Measurements from ENCODE around the gene NFIX.

The NFIX gene

DNA sequence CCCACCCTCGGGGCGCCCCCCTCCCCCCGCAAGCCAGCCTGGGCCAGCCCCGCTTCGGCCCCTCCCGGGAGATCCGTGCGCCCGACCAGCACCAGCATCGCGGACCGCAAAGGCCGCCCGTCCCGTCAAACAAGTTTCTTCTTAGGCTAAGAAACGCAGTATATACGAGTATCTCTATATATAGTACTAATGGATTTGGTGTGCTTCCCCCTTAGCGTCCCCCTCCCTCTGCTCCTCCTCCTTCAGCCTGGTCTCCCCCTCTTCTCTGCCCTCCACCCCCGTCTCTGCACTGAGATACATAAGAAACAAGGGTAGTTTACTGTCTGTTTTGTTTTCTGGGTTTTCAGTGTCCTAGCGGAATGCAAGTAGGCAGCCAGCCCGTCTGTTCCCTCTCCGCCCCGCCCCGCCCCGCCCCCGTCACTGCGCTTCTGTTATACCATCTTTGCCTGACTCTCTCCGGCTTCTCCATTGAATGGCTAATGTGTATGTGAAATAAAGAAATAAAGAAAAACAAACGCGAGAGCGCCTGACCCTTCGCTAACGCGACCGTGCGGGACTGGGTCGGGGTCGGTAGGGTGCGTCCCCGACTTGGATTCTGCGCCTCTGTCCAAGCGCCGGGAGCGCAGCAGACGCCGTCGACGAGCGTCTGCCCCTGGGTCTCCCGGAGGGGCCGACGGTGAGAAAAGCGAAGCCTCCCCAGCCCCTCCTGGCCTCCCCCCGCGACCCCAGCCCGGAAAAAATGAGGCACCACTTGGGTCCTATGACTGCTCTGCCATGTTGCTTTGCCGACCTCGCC is 103.2 kb downstream of the NFIX start:
- ATAC-seq: no peak
- peak overlapping the region; percentile 48 for H3K4me3 Mint-ChIP-seq
- H3K27ac Mint-ChIP-seq: no peak overlapping the region

DNA sequence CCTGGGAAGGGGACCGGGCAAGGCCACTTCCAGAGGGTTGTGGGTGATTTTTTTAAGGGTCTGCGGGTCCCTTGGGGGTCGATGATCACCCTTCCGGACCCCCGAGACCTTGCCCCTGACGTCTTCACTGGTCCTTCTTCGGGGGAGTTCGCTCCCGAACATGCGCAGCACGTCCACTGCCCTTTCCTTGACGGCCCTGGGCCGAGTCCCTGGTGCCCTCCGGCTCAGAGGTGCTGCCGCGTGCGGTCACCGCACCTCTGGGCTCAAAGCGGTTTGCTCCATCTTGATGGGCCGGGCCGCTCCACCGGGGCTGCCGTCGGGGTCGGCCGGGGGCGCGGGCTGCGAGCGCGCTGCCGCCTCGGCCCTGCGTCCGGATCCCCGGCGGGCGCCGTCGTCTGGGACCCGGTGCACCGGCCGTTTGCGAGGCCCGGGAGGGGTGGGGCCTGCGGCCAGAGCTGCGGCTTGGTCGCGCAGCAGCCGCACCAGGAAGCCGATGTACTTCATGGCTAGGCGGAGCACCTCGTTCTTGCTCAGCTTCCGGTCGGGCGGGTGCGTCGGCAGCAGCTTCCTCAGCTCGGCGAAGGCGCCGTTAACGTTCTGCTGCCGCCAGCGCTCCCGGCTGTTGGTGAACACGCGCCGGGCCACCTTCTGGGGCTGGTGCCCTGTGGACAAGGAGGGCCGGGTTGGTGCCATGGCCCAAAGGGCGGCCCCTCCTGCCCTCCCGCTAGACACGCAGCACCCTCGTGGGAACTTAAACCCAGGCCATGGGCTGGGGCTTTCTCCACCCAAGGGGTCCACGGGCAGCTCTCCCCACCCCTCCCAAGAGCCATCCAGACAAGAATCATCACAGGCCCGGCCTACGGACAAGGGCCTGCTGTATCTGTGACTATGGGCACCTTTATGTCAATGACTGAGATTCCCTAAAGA is 104.1 kb downstream of the NFIX start:
- Mint-ChIP-seq H3K36me3 (ENCODE audit: low read depth) (peaks cover 8% of the 10 kb centered on the region), H3K4me3 (peak overlapping the region; percentile 68), H3K27ac (peak overlapping the region; percentile 84), H3K27me3 (peaks cover 23% of the 10 kb centered on the region), H3K4me1 (peaks cover 55% of the 10 kb centered on the region), H3K9me3 (no peaks in the 10 kb centered on the region)
- DNase-seq: peak; percentile 76
- ATAC-seq: peak; percentile 29

More for the DNA sequence above, 103.2 kb downstream of the NFIX start:
- Mint-ChIP-seq H3K4me1 (peaks cover 56% of the 10 kb centered on the region), H3K36me3 (ENCODE audit: low read depth) (peaks cover 8% of the 10 kb centered on the region), H3K9me3 (no peaks in the 10 kb centered on the region), H3K27me3 (peaks cover 24% of the 10 kb centered on the region)
- no peak for DNase-seq

DNA sequence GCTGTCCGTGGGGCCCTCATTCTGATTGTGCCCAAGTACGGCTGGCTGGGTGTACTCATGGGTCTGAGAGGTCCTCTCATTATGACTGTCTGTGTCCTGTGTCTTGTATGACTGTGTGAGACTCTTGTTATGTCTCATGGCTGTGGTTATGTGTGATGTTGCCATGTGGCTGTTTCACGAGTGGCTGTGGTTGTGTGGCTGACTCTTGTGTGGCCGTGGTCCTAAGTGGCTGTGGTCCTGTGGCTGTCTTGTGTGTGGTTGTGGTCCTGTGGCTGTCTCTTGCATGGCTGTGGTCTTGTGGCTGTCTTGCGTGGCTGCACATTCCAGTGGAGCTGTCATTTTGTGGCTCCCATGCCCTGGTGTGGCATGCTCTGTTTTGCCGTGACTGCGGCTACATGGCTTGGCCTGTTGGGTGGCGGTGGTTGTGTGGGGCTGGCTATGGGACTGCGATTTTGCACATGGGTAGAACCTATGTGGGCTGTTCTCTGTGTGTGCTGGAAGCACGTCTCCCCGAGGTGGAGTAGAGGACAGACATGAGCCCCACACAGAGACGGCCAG is 104.8 kb downstream of the NFIX start:
- Mint-ChIP-seq H3K27me3 (peaks cover 17% of the 10 kb centered on the region), H3K9me3 (no peaks in the 10 kb centered on the region), H3K4me1 (peaks cover 57% of the 10 kb centered on the region), H3K27ac (peak overlapping the region; percentile 84), H3K4me3 (peak overlapping the region; percentile 68), H3K36me3 (ENCODE audit: low read depth) (peaks cover 10% of the 10 kb centered on the region)
- ATAC-seq (peak; percentile 61), DNase-seq (peak; percentile 75)

DNA sequence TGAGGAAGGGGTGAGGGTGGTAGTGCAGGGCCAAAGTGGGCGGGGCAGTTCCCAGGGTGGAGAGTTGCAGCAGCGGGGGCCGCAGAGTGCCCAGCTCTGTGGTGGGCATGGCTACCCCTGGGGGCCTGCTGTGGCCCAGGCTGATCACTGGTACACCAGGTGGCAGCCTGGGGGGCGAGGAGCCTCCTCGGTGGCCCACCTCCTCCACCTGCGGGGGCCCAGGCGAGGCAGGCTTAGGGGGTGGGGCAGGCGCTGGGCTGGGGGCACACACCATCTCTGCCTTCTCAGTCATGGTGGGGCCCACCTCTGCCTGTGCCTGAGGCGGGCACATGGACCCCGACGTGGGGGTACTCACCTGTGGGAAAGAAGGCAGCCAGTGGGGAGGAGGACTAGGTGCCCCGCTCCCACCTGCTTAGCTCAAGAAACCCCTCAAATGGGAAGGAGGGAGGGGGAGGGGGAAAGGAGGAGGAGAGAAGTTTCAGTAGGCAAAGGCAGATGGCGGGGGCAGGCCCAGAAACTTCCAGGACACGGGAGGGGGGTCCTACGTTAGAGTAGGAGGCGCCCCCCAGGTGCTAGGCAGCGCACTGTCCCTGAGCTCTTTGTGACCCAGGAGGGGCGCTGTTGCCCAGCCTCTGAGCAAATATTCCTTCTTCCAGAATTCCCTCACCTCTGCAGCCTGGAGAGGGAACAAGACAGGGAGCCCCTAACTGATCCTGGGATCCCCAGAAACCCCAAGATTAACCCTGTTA is 105.7 kb downstream of the NFIX start:
- Mint-ChIP-seq H3K27me3 (peaks cover 14% of the 10 kb centered on the region), H3K4me1 (peaks cover 58% of the 10 kb centered on the region), H3K9me3 (no peaks in the 10 kb centered on the region), H3K4me3 (peak overlapping the region; percentile 74), H3K36me3 (ENCODE audit: low read depth) (peaks cover 10% of the 10 kb centered on the region), H3K27ac (no peak overlapping the region)
- no peak for DNase-seq
- ATAC-seq: no peak

DNA sequence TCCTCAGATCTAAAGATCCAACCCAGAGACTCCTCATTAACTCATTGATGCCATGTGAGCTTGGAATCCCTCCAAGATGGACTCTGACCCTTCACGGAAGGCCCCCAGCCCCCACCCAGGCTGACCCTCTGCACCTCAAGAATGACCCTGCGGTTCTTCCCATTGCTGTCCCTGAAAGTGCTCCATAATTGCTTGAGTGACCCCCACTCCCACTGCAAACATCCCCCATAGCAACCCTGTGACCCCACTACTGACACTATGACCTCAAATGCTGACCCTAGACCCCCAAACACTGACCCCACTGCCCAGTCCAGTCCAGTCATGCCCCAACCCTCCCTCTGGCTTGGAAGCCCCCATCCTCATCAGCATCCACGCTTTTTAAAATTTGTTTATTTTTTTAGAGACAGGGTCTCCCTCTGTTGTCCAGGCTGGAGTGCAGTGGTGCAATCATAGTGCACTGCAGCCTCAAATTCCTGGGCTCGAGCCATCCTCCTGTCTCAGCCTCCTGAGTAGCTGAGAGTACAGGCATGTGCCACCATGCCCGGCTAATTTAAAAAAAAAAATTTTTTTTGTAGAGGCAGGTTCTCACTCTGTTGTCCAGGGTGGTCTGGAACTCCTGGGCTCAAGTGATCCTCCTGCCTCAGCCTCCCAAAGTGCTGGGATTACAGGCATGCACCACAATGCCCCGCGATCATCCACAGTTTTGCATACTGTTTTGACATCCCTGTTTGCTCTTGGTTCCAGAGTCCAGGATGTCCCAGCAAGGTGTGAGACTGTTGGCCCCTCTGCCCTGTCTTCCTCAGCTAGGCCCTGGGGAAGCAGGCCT is 106.5 kb downstream of the NFIX start:
- H3K27ac Mint-ChIP-seq: no peak overlapping the region
- no peak for ATAC-seq
- DNase-seq: no peak
- H3K36me3 Mint-ChIP-seq (ENCODE audit: low read depth): peaks cover 10% of the 10 kb centered on the region
- no peaks in the 10 kb centered on the region for H3K9me3 Mint-ChIP-seq
- H3K4me1 Mint-ChIP-seq: peaks cover 57% of the 10 kb centered on the region
- peak overlapping the region; percentile 74 for H3K4me3 Mint-ChIP-seq
- H3K27me3 Mint-ChIP-seq: peaks cover 7% of the 10 kb centered on the region

DNA sequence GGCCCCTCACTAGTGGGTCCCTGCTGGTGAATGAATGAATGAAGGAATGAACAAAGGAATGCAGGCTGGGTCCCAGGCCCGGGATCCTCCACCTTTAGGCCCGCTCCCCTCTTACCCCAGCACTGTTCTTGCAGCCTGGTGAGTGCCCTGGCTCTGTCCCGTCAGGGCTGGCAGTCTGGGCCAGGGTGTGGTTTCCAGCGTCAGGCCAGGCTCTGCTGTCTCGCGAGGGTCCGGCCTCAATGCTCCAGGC is 107.1 kb downstream of the NFIX start:
- H3K36me3 Mint-ChIP-seq (ENCODE audit: low read depth): peaks cover 10% of the 10 kb centered on the region
- H3K27ac Mint-ChIP-seq: no peak overlapping the region
- H3K4me3 Mint-ChIP-seq: peak overlapping the region; percentile 74
- DNase-seq: no peak
- H3K9me3 Mint-ChIP-seq: no peaks in the 10 kb centered on the region
- H3K27me3 Mint-ChIP-seq: peaks cover 3% of the 10 kb centered on the region
- ATAC-seq: no peak
- peaks cover 53% of the 10 kb centered on the region for H3K4me1 Mint-ChIP-seq

DNA sequence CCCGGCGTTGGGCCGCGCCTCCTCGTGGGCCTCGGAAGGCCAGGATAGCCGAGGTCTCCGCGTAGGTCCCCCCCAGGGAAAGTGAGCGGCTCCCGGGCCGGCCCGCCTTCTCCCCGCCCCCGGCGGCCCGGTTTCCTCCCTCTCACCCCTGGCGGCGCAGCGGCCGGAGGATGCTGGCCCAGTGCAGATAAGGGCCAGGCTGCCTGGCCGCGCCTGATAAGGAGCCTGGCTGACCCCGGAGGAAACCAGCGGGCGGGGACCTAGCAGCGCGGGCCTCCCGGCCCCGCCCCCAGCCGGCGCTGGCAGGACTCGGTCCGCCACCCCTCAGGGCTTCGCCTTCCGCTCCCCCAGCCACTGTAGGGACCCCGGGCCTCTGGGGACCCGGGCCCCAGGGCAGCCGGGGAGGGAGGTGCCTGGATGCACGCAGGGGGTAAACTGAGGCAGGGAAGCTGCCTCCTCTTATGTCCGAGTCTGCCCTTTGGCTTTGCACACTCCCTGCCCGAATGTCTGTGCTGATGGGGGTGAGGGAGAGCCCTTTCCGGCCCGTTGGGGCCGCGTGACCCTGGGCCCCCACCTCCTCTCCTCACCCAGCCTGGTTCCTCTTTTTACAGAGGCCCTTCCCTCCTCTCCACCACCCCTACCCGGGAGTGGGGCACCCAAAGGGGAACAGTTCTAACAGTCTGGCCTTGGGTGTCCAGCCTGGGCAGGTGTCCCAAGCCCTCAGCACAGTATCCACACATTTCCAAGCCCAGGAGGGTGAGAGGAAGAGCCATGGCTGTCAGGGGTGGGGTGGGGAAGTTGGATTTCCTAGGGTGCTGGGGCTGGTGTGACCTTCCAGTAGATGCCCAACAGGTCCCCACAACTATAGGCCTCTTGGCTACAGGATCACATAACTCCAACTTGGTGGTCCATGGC is 107.6 kb downstream of the NFIX start, which contains the start of gene LYL1:
LYL1 (minus strand) TSS at position 193 of the 915 bp plus-strand sequence. CDS start 1,687 bp downstream, outside the sequence.
- Mint-ChIP-seq H3K36me3 (ENCODE audit: low read depth) (peaks cover 14% of the 10 kb centered on the region), H3K4me3 (peak within 1 kb of the TSS; percentile 74), H3K4me1 (peaks cover 52% of the 10 kb centered on the region), H3K27ac (peak within 1 kb of the TSS; percentile 70), H3K27me3 (peaks cover 3% of the 10 kb centered on the region), H3K9me3 (no peaks in the 10 kb centered on the region)
- ATAC-seq: peak; percentile 25
- DNase-seq: peak; percentile 63

DNA sequence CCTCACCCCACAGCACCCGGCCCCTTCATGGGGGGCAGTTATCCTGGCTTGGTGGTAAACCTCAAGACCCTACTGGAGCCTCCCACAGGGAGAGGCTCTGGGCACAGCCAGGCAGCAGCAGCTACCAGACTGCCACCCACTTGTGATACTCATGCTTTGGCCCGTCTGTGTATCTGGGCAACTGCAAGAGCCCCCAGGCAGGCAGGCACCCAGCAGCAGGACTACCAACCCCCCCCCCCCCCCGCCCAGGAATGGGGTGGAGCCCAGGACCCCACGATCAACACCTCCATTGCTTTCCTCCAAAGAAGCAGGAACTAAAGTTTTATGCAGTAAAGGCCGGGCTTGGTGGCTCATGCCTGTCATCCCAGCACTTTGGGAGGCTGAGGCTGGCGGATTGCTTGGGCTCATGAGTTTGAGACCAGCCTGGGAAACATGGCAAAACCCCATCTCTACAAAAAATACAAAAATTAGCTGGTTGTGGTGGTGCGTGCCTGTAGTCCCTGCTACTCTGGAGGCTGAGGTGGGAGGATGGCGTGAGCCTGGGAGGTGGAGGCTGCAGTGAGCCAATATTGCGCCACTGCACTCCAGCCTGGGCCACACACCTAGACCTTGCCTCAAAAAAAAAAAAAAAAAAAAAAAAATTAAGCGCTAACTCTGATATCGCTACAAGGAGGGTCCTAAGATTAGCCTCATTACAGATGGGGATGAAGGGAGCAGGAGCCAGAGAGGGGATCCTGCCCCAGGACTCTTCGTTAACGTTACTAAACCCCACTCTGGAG is 108.5 kb downstream of the NFIX start:
- H3K9me3 Mint-ChIP-seq: no peaks in the 10 kb centered on the region
- DNase-seq: no peak
- H3K27ac Mint-ChIP-seq: peak overlapping the region; percentile 91
- H3K4me3 Mint-ChIP-seq: peak overlapping the region; percentile 74
- peaks cover 14% of the 10 kb centered on the region for H3K36me3 Mint-ChIP-seq (ENCODE audit: low read depth)
- peaks cover 3% of the 10 kb centered on the region for H3K27me3 Mint-ChIP-seq
- ATAC-seq: no peak
- H3K4me1 Mint-ChIP-seq: peaks cover 46% of the 10 kb centered on the region

DNA sequence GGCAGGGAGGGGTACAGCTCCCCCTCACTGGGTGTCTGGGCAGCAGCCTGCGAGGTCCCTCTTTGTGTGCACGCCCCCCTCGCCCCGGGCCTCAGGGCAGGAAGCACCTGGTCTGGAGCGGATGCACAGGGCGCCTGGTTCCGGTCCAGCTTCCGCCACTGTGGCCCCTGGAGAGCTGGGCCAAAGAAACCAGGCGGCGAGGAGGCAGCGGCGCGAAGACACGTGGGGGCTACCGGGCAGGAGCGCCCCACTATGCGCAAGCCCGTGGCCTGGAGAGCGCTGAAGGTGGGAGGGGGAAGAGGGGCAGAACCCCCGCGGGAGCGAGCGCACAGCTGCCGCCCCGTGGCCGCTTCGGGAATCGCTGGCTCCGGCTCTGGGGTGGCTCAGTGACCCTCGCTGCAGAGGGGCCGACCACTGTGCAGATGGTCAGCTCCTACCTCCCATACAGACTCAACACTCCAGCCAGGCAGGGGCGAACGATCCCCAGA is 109.1 kb downstream of the NFIX start:
- peaks cover 43% of the 10 kb centered on the region for H3K4me1 Mint-ChIP-seq
- H3K9me3 Mint-ChIP-seq: no peaks in the 10 kb centered on the region

DNA sequence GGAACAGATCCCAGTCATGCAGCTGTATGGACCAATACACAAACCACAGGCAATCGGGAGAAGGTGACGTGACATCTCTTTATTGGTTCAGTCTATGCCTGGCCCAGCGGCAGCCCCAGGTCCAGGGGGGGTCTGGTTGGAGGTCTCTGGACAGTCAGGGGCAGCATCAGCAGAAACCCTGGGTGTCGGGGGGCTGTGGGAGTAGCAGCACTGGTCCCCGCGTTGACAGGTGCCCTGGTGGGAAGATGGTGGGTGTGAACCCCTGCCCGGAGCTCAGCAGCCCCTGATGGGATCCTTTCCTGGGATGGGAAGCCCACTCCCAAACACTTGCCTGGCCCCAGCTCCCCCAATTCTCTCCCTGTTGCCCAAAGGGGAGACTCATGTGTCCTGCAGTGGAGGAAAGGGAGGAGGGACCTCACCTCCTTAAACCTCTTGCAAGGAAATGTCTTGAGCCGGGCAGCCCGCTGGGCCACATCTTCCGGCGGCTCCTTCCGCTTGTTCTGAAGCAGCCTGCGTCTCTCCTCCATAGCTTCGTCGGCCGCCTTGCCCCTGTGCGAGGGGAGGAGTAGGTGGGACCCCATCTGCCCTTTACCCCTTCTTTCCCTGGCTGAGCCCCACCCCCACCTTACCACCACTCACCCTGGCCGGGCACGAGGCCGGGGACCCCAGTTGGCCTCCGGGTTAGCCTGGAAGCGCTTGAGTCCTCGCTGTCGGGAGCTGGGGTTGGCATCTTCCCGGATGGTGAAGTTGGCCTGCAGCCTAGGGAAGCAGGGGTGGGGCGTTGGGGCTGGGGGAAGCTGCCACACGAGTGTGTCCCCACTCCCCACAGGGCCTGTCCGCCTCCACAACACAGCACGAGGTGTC is 109.8 kb downstream of the NFIX start:
- ATAC-seq (peak; percentile 22), DNase-seq (peak; percentile 38)
- Mint-ChIP-seq H3K4me3 (peak overlapping the region; percentile 82), H3K9me3 (no peaks in the 10 kb centered on the region), H3K27ac (peak overlapping the region; percentile 91), H3K27me3 (no peaks in the 10 kb centered on the region), H3K36me3 (ENCODE audit: low read depth) (peaks cover 13% of the 10 kb centered on the region), H3K4me1 (peaks cover 36% of the 10 kb centered on the region)

More for the DNA sequence above, 109.1 kb downstream of the NFIX start:
- H3K27me3 Mint-ChIP-seq: no peaks in the 10 kb centered on the region
- ATAC-seq: peak; percentile 53
- peak overlapping the region; percentile 91 for H3K27ac Mint-ChIP-seq
- peak; percentile 83 for DNase-seq
- H3K4me3 Mint-ChIP-seq: peak overlapping the region; percentile 82
- peaks cover 17% of the 10 kb centered on the region for H3K36me3 Mint-ChIP-seq (ENCODE audit: low read depth)

DNA sequence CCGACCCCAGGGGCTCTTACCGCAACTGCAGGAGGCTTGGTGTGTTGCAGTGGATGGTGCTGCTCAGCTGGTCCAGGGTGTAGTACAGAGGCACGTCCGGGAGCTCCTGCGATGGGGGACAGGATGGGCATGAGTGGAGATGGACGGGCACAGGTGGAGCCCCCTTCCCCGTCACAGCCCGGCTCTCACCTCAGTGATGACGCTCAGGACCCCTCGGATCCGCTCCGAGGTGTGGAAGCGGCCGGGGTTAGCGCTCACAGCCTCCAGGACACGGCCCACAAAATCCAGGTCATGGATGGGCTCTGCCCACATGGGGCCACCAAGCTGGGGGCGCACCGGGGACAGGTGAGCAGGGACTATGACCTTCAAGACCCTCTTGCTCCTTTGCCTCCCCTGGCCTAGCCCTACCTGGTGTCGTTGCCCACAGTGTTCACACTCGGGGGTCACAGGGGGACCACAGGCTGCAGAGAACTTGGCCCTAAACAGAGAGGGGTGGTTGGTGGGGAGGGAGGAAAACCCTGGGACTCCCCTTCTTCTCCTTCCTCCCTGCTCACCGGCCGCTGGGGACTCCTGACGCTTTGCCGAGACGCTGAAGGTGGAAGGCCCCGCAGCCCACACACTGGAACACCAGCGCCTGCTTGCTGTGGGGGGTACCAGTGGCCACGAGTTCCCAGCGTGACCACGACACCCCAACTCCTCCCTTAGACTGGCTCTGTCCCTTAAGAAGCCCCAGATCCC is 114.3 kb downstream of the NFIX start:
- no peaks in the 10 kb centered on the region for H3K9me3 Mint-ChIP-seq
- DNase-seq: no peak
- peaks cover 25% of the 10 kb centered on the region for H3K36me3 Mint-ChIP-seq (ENCODE audit: low read depth)
- H3K4me3 Mint-ChIP-seq: no peak overlapping the region
- ATAC-seq: no peak
- no peak overlapping the region for H3K27ac Mint-ChIP-seq
- H3K4me1 Mint-ChIP-seq: peaks cover 23% of the 10 kb centered on the region
- no peaks in the 10 kb centered on the region for H3K27me3 Mint-ChIP-seq

Data from activated naive CD8-positive, alpha-beta T cell treated with anti-CD3 and anti-CD28 coated beads, Interleukin-2, amount 50 U/mL, for 24 hours (primary cell).